Thoracic aorta (tissue), 2 donors: ENCODE data around the gene NOP16. TPM values are rescaled to one million over a fixed set of nuclear protein-coding genes. Genes with fewer than 3 reads are reported as not detected.
A peak's percentile ranks its signal among the peaks of the same experiment; 100 is the strongest.

Source experiments
- ATAC-seq: fragments of 150-250 bp; one replicate; pipeline ENCODE4 v1.8.0; 2017; ENCODE audit warnings: low read depth; ENCODE audit not compliant: insufficient number of reproducible peaks, low FRiP score
- DNase-seq: peaks from one replicate; pipeline ENCODE4 v3.0.0-alpha.2; 2020; ENCODE audit warnings: low spot score
- H3K27ac ChIP-seq, 2 donors: fragments of 200-600 bp; sonication (generic); 1 replicate in 1 of 2; 2 replicates in 1 of 2; pipeline ENCODE4 v1.5.1; 2016; ENCODE audit warnings: mild to moderate bottlenecking in 2 of 2, moderate library complexity in 2 of 2
- H3K27me3 ChIP-seq: fragments of 200-600 bp; sonication (generic); replicated peaks from 2 replicates; pipeline ENCODE4 v1.6.0; 2016; ENCODE audit warnings: mild to moderate bottlenecking; ENCODE audit not compliant: insufficient read depth
- H3K36me3 ChIP-seq: fragments of 200-600 bp; sonication (generic); one replicate; pipeline ENCODE4 v1.5.1; 2016
- H3K4me1 ChIP-seq, 2 donors: fragments of 200-600 bp; sonication (generic); 1 replicate in 1 of 2; 2 replicates in 1 of 2; pipeline versions ENCODE4 v1.5.1 to v1.6.0; 2016; ENCODE audit warnings: low read depth in 2 of 2, mild to moderate bottlenecking in 1 of 2; ENCODE audit not compliant: control insufficient read depth in 1 of 2
- H3K4me3 ChIP-seq: fragments of 200-600 bp; sonication (generic); 2 replicates; pipeline ENCODE4 v1.5.1; 2016; ENCODE audit warnings: mild to moderate bottlenecking
- H3K9me3 ChIP-seq: fragments of 200-600 bp; sonication (generic); 2 replicates; pipeline ENCODE4 v1.5.1; 2016
- total RNA-seq, 2 donors: library from RNA; depleted of rRNA; stranded (reverse); fragments of >200 nt; gene quantifications; one replicate each; pipeline versions ENCODE4 v1.1.0 to v1.2.3, GENCODE V29; 2016
- TF ChIP-seq, protein P1 (sequence below): fragments of 200-600 bp; sonication (generic); IDR thresholded peaks from one replicate; pipeline ENCODE4 v1.5.1; 2019; ENCODE audit warnings: antibody characterized with exemption

Gene NOP16
- total RNA-seq, 2 donors from 2014 or later: 6.3 to 12.6 TPM

DNA sequence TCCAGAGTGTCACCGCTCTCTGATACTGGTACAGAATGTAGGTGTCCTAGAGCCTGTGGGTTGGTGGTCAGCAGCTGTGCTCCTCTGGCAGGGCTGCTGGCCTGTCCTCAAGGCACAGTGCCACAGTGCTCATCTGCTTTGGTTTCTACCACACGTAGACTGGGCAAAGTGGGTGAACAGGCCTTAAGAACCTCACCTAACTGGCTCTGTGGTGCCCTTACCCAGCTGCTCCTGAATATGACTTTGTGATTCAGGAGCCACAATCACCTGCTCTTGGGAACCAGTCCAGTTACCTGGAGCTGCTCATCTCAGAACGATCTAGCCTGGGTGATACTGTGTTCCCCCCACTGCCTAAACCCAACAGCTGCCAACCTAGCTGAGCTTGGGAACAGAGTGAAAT is 6.4 kb downstream of the NOP16 start:
- H3K27ac ChIP-seq: peak overlapping the region; percentile 75 to 79
- H3K27me3 ChIP-seq: no peaks in the 10 kb centered on the region
- no peaks in the 10 kb centered on the region for H3K9me3 ChIP-seq
- peaks cover 9% of the 10 kb centered on the region for H3K36me3 ChIP-seq
- no peak overlapping the region for H3K4me3 ChIP-seq
- ATAC-seq (no peak), DNase-seq (no peak)
- peaks cover 6 to 20% of the 10 kb centered on the region in 2 donors for H3K4me1 ChIP-seq
- TF ChIP-seq, protein P1, sequence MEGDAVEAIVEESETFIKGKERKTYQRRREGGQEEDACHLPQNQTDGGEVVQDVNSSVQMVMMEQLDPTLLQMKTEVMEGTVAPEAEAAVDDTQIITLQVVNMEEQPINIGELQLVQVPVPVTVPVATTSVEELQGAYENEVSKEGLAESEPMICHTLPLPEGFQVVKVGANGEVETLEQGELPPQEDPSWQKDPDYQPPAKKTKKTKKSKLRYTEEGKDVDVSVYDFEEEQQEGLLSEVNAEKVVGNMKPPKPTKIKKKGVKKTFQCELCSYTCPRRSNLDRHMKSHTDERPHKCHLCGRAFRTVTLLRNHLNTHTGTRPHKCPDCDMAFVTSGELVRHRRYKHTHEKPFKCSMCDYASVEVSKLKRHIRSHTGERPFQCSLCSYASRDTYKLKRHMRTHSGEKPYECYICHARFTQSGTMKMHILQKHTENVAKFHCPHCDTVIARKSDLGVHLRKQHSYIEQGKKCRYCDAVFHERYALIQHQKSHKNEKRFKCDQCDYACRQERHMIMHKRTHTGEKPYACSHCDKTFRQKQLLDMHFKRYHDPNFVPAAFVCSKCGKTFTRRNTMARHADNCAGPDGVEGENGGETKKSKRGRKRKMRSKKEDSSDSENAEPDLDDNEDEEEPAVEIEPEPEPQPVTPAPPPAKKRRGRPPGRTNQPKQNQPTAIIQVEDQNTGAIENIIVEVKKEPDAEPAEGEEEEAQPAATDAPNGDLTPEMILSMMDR: no peak

DNA sequence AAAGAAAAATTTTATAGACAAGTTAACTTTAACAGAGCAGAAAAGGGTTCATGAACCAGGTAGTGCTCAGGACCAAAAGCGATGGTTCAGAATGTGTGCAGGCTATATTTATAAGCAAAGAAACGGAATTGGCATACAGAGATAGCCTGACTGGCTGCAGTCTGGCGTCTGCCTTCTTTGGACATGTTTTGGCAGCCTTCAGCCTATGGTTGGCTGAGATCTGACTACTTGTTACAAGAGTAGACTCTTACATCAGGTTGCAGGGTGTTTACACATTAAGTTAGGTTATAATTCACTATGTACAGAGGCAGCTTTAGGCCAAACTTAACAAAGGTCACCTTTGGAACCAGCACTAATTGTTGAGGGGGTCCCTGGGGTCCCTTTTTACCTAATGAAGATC is 7.0 kb downstream of the NOP16 start:
- Histone ChIP-seq H3K27me3 (no peaks in the 10 kb centered on the region), H3K36me3 (peaks cover 9% of the 10 kb centered on the region), H3K9me3 (no peaks in the 10 kb centered on the region), H3K4me3 (no peak overlapping the region), H3K27ac (peak overlapping the region; percentile 75 to 79), H3K4me1 (peaks cover 6 to 19% of the 10 kb centered on the region in 2 donors)
- TF ChIP-seq, protein P1: no peak
- DNase-seq: no peak
- ATAC-seq: peak; percentile 41

DNA sequence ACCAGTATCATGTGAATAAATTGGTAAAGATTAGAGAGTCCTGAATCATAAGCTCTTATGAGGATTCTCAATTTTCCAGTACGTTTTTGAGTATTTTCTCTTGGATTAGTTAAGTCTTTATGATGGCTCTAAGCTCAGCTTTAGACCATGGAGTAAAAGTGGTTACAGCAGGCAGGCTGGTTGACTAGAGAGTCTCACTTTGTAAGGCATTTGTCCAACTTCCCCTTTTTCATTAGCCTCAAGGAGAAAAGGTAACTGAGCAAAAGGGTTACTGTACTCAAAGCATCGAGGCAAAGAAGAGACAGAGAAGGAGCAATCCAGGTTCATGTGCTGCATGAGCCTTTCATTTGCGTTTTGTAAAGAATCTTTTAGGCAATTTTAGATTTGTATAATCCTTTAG is 8.5 kb downstream of the NOP16 start:
- DNase-seq: no peak
- Histone ChIP-seq H3K27me3 (no peaks in the 10 kb centered on the region), H3K4me1 (peaks cover 6 to 19% of the 10 kb centered on the region in 2 donors), H3K27ac (no peak overlapping the region), H3K36me3 (peaks cover 9% of the 10 kb centered on the region), H3K4me3 (no peak overlapping the region), H3K9me3 (no peaks in the 10 kb centered on the region)
- TF ChIP-seq, protein P1: no peak
- ATAC-seq: no peak

DNA sequence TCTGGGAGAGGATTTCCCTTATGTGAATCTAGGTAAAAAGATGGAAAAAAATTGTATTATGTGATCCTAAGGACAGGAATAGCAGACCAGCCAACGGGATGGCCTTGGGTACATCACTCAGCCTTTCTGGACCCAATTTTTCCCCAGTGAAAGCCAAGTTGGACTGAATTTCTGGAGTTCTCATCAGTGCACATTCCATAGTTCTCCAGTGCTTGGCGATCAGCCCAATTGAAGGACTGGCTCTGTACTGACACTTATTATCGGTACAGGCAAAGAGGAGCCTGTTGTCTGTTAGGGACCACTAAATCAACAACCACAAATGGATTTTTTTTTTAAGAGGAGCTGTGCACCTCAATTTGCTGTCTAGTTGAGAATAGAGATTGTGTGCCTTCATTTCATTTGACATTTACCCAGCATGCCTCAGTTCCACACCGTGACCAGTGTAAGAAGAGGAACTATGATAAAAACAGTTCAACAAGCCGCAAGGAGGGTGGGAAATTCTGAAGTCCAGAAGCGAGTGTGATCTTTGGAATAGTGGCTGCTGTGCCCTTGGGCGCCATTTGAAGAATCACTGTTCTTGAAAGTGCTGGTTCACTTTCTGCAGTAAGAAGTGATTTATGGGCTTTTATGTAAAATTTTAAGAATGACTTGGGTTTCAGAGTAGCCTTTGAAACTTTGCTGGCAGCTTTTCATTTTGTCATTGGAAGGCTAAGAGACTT is 15.1 kb downstream of the NOP16 start:
- Histone ChIP-seq H3K27ac (peak overlapping the region in 1 of 2 donors; percentile 24), H3K36me3 (peaks cover 11% of the 10 kb centered on the region), H3K27me3 (no peaks in the 10 kb centered on the region), H3K4me1 (peaks cover 3 to 17% of the 10 kb centered on the region in 2 donors), H3K9me3 (no peaks in the 10 kb centered on the region), H3K4me3 (no peak overlapping the region)
- TF ChIP-seq, protein P1: no peak
- DNase-seq (no peak), ATAC-seq (no peak)

DNA sequence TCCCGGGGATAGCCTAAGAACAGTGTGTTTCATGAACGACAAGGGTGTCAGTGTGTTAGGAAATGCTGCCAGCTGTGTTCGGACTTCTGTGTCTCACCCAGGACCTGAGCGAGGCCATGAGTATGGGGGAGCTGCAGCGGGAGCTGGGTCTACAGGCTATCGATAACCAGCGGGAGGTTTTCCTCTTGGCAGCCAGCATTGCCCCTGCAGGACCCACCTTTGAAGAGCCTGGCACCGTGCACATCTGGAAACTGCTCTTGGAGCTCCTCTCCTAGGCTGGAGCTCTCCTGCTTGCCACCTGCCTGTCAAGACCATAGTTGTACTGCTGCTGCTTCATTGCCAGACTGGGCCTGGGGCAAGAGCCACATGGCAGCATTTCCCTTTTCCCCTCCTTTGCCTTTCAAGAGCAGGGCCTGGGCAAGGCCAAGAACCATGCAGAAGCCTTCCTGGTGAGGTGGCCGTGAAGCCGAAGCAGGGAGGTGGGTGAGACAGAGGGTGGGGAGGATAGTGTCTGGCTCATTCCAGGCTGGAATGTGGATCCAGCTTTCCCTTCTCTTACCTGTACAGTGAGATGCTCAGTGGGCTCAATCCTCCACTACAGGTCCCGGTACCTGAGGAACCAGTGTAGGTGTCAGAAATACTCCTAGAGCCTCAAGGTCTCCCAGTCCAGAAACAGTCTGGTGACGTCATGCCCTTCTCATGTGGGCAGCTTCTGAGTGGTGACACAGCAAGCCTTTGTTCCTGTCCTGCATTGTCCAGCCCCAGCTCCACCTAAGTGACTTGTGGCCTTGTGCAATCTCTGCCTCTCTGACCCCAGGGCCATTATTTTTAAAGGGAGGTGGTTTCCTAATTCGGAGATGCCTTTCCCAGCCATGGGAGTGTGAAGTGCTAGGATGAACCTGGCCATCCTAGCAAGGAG is 16.5 kb downstream of the NOP16 start:
- Histone ChIP-seq H3K9me3 (no peaks in the 10 kb centered on the region), H3K4me1 (peaks cover 3 to 17% of the 10 kb centered on the region in 2 donors), H3K27me3 (no peaks in the 10 kb centered on the region), H3K27ac (peak overlapping the region; percentile 5 to 24), H3K36me3 (peaks cover 11% of the 10 kb centered on the region), H3K4me3 (no peak overlapping the region)
- TF ChIP-seq, protein P1: no peak
- no peak for ATAC-seq
- DNase-seq: no peak
